ENCODE results near the gene KLF5.

DNA sequence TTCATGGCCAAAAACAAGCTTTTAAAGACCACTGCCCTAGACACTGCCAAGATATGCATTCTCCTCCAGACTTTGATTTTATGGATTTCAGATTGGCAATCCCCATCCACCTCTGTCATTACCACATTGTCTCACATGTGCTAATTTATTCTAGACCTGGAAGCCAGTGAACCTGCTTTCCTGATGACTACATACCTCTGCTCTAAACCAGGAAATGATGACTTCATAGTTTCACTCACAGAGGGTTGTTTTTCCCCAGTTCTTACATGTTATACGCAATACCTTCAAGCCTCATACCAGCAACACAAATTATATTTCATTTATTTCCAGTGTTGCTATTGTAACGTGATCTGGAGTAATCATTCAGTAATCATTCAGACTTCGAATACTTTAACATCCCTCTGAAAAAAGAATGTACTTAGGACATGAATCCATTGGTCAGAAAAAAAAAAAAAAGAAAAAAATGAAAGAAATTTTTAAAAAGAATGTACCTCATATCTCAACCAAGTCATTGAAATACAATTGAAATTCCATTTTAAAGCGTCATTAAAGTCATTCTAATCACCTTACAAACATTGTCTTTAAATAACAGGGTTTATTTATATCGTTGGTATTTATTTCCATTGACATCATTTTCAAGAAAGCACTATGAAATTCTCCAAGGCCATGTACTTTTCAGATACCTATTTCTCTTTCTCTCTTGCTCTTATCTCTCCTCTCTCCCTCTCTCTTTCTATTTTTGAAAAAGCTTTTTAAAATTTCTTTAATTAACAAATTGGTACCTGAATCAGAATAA, 33.4 kb upstream of the KLF5 start:
- TF ChIP-seq, protein P1, sequence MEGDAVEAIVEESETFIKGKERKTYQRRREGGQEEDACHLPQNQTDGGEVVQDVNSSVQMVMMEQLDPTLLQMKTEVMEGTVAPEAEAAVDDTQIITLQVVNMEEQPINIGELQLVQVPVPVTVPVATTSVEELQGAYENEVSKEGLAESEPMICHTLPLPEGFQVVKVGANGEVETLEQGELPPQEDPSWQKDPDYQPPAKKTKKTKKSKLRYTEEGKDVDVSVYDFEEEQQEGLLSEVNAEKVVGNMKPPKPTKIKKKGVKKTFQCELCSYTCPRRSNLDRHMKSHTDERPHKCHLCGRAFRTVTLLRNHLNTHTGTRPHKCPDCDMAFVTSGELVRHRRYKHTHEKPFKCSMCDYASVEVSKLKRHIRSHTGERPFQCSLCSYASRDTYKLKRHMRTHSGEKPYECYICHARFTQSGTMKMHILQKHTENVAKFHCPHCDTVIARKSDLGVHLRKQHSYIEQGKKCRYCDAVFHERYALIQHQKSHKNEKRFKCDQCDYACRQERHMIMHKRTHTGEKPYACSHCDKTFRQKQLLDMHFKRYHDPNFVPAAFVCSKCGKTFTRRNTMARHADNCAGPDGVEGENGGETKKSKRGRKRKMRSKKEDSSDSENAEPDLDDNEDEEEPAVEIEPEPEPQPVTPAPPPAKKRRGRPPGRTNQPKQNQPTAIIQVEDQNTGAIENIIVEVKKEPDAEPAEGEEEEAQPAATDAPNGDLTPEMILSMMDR (IDR thresholded peaks at IDR 0.05; ENCODE audit: insufficient read depth, low read depth, low read length): no peak
- no peak for TF ChIP-seq EZH2 (IDR thresholded peaks at IDR 0.05; ENCODE audit: insufficient read depth, low read length)

Measured in astrocyte (in vitro differentiated cells and primary cell).